NCI-H128 (cell line): Measurements from ENCODE around the gene RRM1.
"Not testable (repeated sequence)": the region's sequence is repeated elsewhere in the genome, so short reads cannot be mapped to it uniquely, and the experiment has no call there.

Source experiments
- DNase-seq: peaks from one replicate; lab custom pipeline; 2025; ENCODE audit not compliant: unreplicated experiment; lab: John Stamatoyannopoulos, UW

Gene RRM1

GRCh38 chr11:4134806-4135205 lies 40.2 kb downstream of the RRM1 start:
- no peak for DNase-seq

DNA sequence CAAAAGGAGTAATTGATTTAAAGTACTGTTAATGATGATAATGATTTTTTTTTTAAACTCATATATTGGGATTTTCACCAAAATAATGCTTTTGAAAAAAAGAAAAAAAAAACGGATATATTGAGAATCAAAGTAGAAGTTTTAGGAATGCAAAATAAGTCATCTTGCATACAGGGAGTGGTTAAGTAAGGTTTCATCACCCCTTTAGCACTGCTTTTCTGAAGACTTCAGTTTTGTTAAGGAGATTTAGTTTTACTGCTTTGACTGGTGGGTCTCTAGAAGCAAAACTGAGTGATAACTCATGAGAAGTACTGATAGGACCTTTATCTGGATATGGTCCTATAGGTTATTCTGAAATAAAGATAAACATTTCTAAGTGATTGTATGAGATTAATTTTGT lies 43.9 kb downstream of the RRM1 start:
- no peak for DNase-seq

GRCh38 chr11:4140067-4140636 lies 45.6 kb downstream of the RRM1 start:
- DNase-seq, result no peak

DNA sequence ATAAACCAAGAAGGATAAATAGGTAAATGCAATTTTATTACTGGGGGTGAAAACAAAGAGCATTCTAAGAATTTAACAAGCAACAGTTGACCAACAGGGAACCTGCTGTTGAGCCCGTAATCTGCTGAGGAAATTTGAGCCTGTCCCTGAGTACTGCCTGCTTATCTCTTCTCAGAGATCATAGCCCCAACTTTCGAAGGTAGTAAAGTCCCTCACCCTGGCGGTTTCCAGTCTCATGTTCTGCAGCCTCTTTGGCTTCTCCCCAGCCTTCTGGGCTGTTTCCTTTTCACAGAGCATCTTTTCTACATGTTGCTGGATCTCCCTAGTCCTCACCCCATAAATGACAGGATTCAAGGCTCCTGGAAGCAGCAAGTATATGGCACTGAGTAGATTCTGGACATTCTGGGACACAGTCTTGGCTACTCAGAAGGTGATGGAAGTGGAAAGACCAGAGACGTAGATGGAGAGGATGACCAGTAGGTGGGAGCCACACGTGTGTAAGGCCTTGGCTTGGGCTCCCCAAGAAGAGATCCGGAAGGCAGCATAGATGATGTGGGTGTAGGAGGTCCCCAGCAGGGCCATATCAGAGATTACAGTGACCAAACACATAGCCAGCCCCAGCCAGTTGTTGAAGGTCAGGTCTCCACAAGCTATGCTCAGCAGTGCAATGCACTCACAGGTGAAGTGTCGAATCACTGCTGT lies 51.6 kb downstream of the RRM1 start:
- no peak for DNase-seq

- DNase-seq, result no peak
Observed at GRCh38 chr11:4146772-4147098, 52.1 kb downstream of the RRM1 start.

DNA sequence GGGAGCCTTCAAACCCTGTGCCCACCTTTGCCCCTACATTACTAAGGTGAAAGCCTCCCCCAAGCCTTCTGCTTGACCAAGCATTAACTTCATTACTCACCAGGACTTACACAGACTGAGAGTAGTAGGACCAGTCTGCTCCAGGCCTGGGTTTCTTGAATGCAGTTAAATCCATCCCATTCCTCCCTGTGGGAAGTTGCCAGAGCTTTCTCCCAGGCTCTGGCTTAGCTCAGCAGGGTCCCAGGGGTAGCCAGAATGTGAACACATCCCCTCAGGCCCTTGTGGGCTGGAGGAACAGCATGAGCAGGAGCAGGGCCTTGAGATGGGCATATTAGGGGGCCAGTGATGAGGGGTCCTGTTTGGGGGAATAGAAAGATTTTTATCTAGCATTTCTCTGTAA lies 59.9 kb downstream of the RRM1 start:
- no peak for DNase-seq

DNA sequence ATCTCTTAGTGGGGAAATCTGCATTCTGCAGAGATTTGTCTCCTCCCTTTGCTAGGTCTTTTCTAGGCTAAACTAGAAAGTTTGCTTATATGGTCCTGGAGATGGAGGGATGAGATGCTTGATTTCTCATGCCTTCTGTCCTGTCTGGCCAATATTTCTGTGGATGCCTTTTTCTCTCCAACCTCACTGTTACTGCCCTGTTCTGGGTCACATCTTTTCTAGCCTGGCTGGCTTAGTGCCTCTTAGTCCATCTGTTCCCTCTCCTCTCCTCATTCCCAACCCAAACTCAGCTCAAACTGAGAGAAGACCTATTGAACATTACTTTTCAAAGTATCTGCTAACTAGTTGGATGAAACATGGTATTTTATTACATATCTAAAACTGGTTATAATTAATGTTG lies 62.0 kb downstream of the RRM1 start:
- no peak for DNase-seq

GRCh38 chr11:4158818-4159217 lies 64.2 kb downstream of the RRM1 start:
- not testable (repeated sequence) for DNase-seq

DNA sequence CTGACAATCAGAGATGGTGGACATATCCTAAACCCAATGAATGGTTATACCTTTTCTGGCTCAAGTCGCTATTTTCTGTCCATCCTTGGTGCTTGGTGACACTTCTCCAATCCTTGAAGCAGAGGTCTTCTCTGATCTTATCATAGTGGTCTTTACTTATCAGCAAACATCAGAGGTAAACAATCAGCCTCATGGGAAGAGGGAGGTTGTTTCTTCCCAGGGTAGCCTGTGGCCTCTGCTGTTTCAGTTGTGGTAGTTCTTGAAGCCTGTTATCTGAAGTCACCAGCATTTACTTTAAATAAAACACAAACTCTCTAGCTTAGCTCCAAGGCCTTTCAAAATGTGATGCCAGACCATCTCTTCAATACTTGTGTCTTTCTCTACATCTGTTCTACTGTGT lies 66.7 kb downstream of the RRM1 start:
- DNase-seq, result no peak

DNA sequence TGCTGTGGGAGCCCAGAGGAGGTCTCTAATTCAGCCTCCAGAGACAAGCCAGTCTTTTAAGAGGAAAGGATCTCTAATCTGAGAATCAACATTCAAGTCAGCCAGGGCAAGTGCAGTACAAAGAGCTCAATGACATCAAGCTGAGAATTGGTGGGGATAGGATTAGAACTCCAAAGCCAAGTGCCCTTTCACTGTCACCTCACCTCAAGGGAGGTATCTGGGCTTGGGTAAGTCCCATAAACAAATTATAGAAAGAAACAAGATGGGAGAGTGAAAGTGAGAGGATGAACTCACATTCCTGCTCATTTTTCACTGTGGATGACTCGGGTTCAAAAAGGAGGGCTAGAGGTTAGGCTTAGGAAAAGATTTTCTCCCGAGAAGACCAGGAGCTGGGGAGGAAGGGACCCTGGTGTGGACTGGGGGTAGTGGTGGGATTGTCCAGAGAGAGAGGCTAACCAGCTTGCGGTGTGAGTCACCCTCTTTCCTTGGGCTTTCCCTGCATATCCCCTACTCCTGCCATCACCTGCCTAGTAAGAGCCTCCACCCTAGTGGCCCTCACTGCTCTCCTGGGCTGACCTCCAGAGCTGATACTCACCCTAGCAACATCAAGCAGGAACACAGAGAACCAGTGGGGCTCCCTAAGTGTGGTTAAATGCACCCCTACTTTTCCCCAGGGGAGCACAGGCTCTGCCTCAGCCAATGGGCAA lies 70.4 kb downstream of the RRM1 start:
- no peak for DNase-seq

- no peak for DNase-seq
Observed at GRCh38 chr11:4167292-4167691, 72.7 kb downstream of the RRM1 start.

DNA sequence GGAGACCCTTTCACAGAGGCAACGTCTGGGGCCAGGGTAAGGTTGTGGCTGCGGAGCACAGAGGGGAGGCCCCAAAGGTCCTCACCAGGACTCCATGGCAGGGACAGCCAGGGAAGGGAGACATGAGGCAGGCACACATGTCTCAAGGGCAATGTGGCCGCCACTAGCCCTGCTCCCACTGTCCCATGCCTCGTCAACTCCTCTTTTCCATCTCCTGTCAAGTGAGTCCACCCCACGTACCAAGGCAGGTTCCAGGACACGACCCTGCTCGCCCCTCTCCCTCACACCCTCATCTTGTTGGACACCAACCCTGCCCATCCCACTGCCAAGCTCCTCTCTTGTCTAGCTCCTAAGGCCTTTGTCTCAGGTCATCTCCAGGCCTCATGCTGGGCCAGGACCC lies 73.2 kb downstream of the RRM1 start:
- no peak for DNase-seq

DNA sequence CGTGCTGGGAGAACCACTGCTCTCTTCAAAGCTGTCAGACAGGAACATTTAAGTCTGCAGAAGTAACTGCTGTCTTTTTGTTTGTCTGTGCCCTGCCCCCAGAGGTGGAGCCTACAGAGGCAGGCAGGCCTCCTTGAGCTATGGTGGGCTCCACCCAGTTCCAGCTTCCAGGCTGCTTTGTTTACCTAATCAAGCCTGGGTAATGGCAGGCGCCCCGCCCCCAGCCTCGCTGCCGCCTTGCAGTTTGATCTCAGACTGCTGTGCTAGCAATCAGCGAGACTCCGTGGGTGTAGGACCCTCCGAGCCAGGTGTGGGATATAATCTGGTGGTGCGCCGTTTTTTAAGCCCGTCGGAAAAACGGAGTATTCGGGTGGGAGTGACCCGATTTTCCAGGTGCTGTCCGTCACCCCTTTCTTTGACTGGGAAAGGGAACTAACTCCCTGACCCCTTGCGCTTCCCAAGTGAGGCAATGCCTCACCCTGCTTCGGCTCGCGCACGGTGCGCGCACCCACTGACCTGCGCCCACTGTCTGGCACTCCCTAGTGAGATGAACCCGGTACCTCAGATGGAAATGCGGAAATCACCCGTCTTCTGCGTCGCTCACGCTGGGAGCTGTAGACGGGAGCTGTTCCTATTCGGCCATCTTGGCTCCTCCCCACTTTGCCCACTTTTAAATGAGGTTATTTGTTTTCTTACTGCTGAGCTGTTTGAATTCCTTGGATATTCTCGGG lies 81.2 kb downstream of the RRM1 start:
- not testable (repeated sequence) for DNase-seq

DNA sequence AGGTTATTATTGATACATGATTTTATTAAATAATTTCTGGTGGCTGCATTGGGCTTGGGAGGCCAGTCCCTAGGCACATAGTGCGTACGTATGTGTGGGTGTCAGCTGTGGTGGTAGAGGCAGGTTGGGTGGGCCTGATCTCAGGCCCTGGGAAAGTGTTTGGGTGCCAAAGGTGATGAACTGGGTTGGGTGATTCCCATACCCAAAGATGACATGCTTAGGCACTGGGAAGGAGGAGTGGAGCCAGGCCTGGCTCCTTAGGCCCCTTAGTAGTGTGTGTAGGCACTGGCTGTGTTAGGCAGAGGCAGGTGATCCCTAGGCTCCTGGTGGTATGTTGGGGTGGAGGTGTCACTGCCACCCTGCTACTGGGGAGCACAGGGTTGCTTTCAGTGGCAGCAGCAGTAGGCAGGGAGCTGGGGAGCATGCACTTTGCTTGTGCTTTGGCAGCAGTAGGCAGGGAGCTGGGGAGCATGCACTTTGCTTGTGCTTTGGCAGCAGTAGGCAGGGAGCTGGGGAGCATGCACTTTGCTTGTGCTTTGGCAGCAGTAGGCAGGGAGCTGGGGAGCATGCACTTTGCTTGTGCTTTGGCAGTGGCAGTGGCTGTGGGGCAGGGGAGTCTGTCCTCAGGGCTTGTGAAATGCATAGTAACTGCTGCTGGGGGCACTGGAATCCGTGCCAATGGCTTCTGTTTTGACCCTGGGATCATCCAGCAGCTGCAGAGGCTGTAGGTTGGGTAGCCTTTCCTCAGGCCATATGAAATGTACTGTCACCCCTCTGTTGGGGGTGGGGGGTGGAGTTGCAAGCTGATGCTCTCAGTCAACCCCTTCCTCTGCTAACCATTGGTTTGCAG lies 84.4 kb downstream of the RRM1 start:
- DNase-seq, result no peak

GRCh38 chr11:4180441-4181183 lies 86.0 kb downstream of the RRM1 start:
- no peak for DNase-seq

DNA sequence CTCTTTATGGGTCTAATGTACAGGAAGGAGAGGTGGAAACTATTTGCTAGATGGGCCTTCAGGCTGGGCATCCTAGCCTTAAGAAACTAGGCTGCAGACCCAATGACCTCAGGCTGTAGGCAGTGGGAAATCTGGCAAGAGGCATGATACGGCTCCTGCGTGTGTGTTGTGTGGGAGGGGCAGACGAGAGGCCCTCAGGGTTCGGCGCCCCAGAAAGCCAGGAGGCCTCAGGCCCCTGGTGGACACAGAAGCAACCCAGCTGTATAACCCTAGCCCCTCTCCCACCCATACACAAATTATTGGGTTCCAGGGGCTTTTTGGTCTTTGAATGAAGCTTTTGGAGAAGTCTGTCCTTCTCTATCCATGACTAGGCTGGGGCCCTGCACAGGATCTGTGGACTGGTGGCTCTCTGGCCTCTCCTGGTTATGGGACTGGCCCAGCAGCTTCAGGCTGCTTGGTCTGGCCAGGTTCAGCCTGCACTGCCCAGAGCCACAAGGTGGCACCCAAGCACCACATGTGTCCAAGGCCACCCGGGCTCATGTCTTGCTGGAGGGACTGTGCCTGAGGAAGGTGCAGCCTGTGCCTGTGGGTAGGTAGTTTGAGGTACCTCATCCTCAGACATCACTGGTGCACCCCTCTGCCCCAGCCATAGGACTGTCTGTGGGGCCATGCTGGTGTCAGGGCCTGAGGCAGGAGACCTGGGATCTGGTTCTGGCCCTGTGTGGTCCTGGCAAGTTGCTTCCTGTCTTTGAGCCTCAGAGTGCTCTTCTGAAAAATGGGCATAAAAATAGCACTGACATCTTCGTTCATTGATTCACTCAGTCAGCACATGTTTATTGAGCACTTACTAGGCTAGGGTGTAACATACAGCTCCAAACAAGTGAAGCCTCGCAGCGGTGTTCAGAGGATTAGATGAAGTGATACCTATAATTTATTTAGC lies 87.5 kb downstream of the RRM1 start:
- DNase-seq, result no peak

DNA sequence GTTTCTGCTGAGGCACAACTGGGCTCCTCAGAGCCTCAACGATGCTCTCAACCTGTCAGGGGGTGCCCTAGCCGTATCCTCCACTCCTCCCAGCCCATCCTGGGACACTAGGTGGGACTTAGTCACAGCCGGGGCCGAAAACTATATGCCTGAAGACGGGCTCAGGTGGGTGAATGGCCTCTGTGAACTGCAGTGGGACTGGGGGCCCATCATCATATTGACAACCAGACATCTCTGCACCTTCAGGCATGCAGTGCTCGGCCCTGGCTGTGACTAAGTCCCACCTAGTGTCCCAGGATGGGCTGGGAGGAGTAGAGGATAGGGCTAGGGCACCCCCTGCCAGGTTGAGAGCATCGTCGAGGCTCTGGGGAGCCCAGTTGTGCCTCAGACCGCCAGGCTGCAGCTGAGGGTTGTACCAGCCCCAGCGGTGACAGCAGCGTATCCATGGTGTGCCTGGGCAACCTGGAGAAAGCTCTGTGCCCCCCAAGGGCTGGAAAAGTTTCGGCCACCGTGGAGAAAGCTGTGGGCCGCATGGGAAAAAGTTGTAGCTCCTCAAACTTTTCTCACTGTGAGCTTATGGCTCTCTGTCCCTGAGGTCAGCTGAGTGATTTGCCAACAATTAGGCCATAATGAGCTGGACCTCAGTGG lies 88.9 kb downstream of the RRM1 start:
- no peak for DNase-seq

GRCh38 chr11:4184163-4184916 lies 89.7 kb downstream of the RRM1 start:
- no peak for DNase-seq
